ENCODE results near the gene AFMID. TPM values are rescaled to one million over a fixed set of nuclear protein-coding genes. Genes with fewer than 3 reads are reported as not detected.

AFMID gene
- total RNA-seq, 1 donor from 2014 or later = 47.6 TPM

GRCh38 chr17:78173097-78173715, 14.0 kb upstream of the AFMID start:
- H3K27me3 ChIP-seq = no peaks in the 10 kb centered on the region
- DNase-seq (ENCODE audit: extremely low spot score in 2 of 2) = no peak
- H3K4me1 ChIP-seq = peaks cover 74% of the 10 kb centered on the region
- no peaks in the 10 kb centered on the region for H3K36me3 ChIP-seq
- no peak overlapping the region for H3K4me3 ChIP-seq
- H3K9me3 ChIP-seq = no peaks in the 10 kb centered on the region
- TF ChIP-seq POLR2A (IDR thresholded peaks at IDR 0.05) (no peak), POLR2AphosphoS5 (IDR thresholded peaks at IDR 0.05; ENCODE audit: insufficient read depth in 1 of 2, low read depth in 1 of 2) (no peak), CTCF (IDR thresholded peaks at IDR 0.05) (no peak)
- intact Hi-C loops (cut with DNase I) = no loop called here
- peak overlapping the region; percentile 79 for H3K27ac ChIP-seq

- Histone ChIP-seq H3K9me3 (no peaks in the 10 kb centered on the region), H3K36me3 (no peaks in the 10 kb centered on the region), H3K27ac (peak overlapping the region; percentile 79), H3K27me3 (no peaks in the 10 kb centered on the region), H3K4me1 (peaks cover 67% of the 10 kb centered on the region), H3K4me3 (no peak overlapping the region)
- TF ChIP-seq POLR2AphosphoS5 (IDR thresholded peaks at IDR 0.05; ENCODE audit: insufficient read depth in 1 of 2, low read depth in 1 of 2) (peak; percentile 40 to 62), POLR2A (IDR thresholded peaks at IDR 0.05) (no peak), CTCF (IDR thresholded peaks at IDR 0.05) (peak in 1 of 3 experiments; percentile 20)
- no peak for DNase-seq (ENCODE audit: extremely low spot score in 2 of 2)
- intact Hi-C loops (cut with DNase I) = no loop called here
These were observed 12.8 kb upstream of the AFMID start for GRCh38 chr17:78174346-78174869.

- H3K27me3 ChIP-seq = no peaks in the 10 kb centered on the region
- DNase-seq (ENCODE audit: extremely low spot score in 2 of 2) = no peak
- TF ChIP-seq CTCF (IDR thresholded peaks at IDR 0.05) = no peak
- TF ChIP-seq POLR2A (IDR thresholded peaks at IDR 0.05) = no peak
- no peak for TF ChIP-seq POLR2AphosphoS5 (IDR thresholded peaks at IDR 0.05; ENCODE audit: insufficient read depth in 1 of 2, low read depth in 1 of 2)
- intact Hi-C loops (cut with DNase I) = loop anchor here (5.0 kb wide), 2 partner anchors 48 to 63 kb away; partner anchors contain the start of gene TMC6
- H3K9me3 ChIP-seq = no peaks in the 10 kb centered on the region
- H3K4me3 ChIP-seq = no peak overlapping the region
- peak overlapping the region; percentile 79 for H3K27ac ChIP-seq
- peaks cover 60% of the 10 kb centered on the region for H3K4me1 ChIP-seq
- H3K36me3 ChIP-seq = no peaks in the 10 kb centered on the region
These were observed 12.1 kb upstream of the AFMID start for GRCh38 chr17:78174870-78175642.

GRCh38 chr17:78175643-78175981, 11.6 kb upstream of the AFMID start:
- DNase-seq (ENCODE audit: extremely low spot score in 2 of 2) = no peak
- Histone ChIP-seq H3K4me1 (peaks cover 58% of the 10 kb centered on the region), H3K9me3 (no peaks in the 10 kb centered on the region), H3K36me3 (no peaks in the 10 kb centered on the region), H3K27ac (no peak overlapping the region), H3K4me3 (no peak overlapping the region), H3K27me3 (no peaks in the 10 kb centered on the region)
- intact Hi-C loops (cut with DNase I) = loop anchor here (5.0 kb wide), 2 partner anchors 48 to 63 kb away; partner anchors contain the start of gene TMC6
- TF ChIP-seq POLR2A (IDR thresholded peaks at IDR 0.05) (no peak), CTCF (IDR thresholded peaks at IDR 0.05) (no peak), POLR2AphosphoS5 (IDR thresholded peaks at IDR 0.05; ENCODE audit: insufficient read depth in 1 of 2, low read depth in 1 of 2) (no peak)
